ENCODE results near the gene DGKB.
A peak's percentile ranks its signal among the peaks of the same experiment; 100 is the strongest.

The DGKB gene

DNA sequence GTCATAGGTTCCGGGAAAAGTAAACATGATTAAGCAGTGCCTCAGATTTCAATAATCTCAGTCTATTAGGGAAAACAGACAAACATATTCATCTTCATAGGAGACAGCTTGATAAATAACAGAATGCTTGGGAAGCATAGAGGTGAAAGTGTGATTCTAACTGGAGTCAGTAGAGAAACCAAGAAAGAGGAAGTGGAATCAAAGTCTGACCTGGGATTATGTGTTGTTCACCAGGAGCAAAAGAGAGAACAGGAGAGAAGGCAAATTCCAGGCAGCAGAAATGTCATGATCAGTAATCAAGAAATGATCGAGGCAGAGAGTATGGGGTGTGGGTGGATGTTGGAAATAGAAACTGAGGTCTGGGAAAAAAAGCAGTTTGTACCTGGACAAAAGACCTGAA is 43.7 kb downstream of the DGKB start:
- DNase-seq = no peak

DNA sequence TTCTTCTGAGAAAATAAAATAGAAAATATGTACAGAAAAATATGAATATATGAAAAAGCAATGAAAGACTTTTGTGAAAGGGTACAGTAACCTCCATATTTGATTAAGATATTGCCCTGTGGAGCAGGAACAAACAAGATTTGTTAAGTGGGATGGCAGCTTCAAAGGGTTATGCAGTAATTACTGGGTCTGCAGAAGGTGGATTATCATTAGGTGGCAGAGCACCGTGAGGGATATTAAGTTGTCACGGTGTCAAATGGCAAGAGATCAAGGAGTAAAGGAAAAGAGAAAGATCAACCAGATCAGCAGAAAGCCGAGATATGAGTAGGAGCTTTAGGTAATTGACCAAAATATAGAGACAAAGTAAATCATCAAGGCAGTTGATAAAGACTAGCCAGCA is 44.1 kb downstream of the DGKB start:
- no peak for DNase-seq

DNA sequence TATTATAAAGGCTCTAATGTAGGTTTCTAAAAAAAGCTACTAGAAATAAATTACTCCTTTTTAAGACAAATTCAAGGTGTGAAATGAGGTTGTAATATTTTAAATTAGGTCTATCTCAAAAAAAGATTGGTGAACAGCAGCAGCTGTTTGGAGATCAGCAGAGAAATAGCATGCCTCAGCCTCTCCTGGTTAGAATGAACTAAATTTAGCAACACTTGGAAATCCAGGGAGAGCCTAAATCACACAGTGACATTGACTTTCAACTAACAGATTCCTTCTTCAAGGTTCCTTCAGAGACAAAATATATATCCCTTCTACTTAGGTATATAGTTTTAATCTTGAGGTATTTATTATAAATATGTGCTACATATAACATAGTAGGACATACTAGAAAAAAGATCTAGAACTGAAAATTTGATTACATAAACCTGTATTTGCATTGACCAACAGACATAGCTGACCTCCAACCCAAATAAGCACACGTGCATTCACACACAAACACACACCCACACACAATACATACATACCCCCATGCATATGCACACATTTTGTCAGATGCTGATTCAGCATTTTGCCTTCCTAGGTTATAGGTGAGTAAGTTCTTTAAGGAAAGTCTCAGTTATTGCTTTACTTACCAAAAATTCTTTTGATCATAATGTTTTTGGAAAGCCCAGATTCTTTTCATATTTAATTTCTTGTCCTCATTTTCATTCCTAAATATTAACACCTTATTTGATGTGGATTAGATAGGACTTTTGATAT is 47.3 kb downstream of the DGKB start:
- DNase-seq = no peak

DNA sequence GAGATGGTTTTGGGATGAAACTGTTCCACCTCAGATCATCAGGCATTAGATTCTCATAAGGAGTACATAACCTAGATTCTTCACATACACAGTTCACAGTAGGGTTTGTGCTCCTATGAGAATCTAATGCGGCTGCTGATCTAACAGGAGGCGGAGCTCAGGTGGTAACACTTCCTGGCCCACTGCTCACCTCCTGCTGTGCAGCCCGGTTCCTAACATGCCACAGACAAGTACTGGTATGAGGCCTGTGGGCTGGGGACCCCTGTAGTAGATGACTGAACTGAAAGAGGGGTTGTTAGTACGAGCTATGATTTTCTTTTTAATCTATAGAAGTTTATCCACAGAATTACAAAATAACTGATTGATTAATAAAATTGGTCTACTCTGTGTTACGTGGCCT is 48.1 kb downstream of the DGKB start:
- DNase-seq = no peak

DNA sequence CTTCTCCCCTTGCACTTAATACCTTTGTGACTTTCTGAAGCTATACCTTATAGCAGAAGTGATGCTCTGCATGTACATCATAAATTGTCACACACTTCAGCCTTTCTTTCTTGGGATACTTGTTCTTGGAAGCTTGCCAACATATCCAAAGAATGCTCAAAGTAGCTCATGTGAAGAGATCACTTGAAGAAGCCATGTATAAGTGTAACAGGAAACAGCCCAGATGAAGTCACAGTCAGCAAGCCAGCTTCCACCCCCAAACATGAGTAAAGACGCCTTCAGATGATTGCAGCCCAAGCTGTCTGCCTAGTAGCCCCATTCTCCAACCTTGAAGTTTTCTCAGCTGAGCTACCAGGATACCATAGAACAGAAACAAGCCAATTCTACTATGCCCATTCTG is 50.9 kb downstream of the DGKB start:
- no peak for DNase-seq

DNA sequence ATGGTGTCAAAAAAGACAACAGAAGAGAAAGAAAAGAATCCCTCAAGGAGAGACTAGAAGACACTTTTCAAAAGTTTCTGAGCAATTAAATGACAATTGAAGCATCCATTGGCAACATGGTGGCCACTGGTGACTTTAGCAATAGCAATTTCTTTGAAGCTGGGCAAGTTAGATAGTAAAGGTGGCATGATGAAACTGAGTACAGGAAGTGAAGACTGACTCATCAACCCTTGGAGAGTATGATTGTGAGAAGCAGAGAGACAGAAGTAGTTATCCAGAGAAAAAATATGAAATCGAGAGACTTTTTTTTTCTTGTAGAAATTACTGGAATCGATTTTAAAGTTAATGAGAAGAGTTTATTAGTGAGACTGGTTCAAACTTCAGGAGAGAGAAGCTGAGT is 52.5 kb downstream of the DGKB start:
- DNase-seq = peak in 1 of 5 donors; percentile 48

DNA sequence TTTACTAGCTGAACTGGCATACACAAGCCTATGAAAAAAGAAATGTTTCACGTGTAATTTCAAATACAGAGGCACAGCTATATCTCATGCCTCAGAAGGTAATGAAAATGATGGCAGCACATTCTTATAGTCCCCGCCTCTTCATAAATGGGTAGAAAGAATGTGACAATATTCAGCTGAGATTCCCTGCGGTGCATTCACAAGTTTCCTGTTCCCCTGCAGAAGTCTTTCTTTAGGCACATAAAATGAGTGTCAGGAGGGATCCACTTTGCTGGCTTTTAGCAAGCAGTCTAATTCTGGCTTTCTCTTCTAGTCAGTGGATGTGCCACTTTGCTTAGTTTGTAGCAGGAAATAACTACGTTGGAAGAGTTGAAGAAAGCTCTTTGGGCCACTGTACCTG is 56.1 kb downstream of the DGKB start:
- no peak for DNase-seq

DNA sequence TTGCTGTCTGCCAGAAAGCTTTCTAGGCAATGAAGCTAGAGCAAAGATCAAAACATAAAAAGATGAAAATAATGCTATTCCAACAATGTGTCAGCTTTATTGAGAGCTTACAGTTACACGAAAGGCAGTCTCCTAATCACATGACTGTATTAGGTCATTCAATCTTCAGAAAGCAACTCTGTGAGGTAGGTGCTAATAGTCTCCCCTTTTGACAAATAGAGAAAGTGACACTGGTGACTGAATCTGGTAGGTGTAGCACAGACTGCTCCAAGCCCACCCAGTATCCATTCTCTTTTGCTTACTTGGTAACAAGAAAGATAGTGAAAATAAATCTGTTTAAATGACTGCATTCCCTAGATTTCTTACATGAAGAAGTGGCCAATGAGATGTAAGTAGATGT is 58.8 kb downstream of the DGKB start:
- no peak for DNase-seq

DNA sequence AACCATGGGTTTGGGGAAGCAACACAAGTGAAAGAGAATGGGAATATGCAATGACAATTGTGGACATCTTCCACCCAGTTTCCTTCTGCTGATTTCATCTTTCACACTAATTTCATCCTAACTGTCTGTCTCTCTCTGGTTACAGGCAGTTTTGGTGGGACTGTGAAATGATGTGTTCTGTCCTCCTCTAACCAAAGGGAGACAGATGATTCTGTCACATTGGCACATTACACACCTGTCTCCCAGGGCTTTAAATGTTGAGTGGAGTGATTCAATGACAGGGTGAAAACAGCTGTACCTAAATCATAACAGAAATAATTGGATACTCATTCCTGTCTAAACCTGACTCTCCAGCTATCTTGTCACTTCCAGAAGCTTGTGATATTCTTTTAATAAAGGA is 60.0 kb downstream of the DGKB start:
- no peak for DNase-seq

DNA sequence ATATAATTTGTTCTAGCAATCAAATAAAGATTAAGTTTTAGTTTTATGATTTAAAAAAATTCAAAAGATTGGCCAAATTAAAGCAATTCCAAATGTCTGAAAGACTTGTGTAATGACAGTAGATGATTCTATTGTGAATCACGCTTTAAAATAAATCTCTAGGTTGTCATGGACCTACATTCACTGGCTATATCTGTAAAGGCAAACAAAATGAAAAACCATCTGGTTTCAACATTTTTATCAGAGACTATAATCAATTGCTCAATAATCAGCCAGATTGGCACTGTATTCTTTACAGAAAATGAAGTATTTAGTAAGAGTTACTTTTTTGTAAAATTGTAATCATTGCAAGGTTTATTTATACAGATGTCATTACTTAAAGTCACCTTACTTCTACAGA is 60.7 kb downstream of the DGKB start:
- no peak for DNase-seq

DNA sequence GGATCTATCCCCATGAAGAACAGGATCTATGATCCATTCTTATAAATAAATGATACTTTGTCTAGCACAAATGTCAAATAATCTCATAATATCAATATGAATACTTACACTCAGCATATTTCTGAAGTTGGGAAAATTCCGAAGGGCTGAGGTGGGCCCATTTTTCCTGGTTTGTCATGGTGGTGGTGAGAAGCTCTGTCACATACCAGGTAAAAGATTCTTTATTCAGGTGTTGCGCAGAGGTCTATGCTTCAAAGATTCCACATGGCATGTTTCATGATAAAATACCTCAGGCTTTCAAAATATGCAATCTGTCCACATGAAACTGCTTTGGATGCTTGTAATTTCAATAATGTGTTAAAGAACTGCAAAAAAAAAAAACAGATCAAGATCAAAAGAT is 61.5 kb downstream of the DGKB start:
- DNase-seq = no peak

DNA sequence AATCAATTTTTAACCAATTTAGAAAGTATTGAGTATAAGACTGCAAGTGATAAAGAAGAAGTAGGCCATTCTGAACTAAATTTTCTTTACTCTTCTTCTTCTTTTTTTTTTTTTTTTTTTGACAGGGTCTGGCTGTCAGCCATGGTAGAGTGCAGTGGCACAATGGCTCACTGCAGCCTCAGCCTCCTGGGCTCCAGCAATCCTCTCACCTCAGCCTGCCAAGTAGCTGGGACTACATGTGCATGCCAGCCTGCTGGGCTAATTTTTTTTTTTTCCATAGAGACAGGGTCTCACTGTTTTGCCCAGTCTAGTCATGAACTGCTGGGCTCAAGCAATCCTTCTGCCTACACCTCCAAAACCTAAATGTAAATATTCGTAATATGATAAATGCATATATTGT is 63.2 kb downstream of the DGKB start:
- no peak for DNase-seq

DNA sequence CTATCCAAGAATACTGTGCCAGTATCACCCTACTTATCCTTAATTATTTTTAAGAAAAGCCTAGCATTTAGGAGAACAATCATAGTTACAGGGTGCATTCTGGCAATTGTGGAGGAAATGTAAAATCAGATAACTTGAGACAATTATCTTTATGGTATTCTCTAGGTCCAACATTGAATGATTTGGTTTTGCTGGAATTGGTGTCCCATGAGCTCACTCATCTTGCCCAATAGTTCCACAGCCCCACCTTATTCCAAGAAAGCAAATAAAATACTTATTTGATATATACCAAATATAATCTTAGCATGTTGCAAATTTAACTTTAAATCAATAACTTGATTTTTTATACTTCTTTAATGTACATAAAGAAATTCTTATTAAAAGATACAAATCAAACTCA is 65.3 kb downstream of the DGKB start:
- DNase-seq = no peak

DNA sequence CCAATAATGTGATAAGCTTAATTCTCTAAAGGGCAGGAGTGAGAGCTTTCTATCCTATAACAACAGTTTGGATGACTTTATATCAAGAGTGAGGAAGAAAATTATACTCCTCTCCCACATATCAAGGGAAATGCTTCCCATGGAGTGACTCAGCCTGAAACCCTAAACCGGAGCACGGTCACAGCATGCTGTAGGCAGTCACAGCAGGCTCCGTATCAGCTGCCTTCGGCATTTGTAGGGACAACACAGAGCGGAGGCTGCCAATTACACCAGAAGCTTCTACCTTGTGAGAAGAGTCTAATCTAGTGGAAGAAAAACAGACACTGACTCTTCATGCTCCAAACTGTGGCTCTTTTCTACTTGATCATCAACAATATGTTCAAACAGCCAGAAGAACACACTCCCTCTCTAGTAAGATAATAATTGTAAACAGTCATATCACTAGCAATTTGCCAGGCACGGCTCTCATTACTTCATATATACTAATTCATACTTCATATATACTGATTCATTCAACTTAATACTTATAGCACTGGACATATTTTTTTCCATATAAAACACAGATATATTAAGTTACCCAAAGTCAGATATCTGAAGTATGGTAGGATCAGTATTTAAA is 65.9 kb downstream of the DGKB start:
- DNase-seq = no peak

DNA sequence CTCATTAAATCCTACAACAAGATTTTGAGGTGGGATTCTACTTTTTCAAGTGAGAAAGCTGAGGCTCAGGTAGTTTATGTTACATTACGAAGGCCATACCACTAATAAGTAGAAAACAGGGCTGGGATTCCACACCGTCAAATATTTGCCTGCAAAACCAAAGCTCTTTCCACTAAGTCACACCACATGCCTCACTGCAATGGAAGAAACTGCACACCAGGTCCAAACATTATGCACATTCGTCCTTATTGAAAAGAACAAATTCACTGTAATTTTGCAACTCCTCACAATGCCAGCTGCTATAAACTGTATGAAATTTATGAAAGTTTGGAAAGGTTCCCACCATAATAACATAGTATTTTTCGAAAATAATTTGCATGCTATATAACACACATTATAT is 66.5 kb downstream of the DGKB start:
- DNase-seq = no peak

DNA sequence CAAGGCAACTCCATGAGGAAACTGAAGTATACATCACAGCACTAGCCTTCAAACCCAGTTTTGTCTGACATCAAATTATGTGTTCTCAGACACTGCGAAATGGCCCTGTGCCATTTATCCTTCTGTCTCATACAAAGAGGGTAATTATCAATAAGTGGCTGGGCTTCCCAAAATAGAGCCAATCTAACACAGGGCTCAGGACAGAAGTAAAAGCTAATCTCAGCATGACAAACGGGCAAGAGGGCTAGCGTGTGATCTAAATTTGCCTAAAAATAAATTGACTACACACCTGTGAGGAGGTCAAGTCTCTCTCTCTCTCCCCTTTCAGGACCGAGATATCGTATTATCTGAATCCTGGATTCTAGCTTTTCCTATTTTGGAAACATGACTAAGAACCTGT is 67.2 kb downstream of the DGKB start:
- DNase-seq = no peak

DNA sequence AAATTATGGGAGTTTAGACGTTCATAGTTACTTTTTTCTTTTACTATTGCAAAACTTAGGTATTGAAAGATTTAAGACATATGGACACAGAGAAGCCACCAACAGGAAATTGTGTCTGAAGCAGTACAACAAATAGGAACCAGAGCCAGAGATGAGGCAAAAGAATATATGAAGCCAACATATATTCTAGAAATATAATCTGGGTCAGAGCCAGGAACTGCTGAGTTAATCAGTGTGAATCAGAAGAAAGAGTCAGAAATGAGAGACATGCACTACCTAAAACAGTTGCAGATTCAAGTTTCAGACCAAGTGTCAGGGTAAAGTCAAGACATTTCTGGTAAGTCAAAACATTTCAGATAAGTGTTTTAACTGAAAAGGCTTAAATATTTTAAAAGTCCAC is 67.7 kb downstream of the DGKB start:
- DNase-seq = peak in 1 of 5 donors; percentile 8

DNA sequence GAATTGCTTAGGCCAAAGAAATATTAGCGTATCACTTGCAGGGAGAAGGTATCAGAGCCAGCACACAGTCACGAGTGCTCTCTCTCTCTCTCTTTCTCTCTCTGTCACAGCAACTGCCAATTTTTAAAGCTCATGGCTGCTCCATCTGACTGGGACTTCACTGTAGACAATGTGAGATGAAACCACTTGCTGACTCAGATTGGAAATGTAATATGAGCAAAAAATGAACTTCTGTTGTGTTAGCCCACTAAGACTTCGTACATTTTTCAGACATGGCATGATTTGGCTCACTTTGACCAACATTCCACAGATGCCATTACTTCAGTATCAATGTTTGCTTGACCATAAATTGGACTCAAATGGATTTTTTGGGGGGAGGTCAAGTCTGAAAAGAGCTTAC is 68.1 kb downstream of the DGKB start:
- peak in 1 of 5 donors; percentile 38 for DNase-seq

DNA sequence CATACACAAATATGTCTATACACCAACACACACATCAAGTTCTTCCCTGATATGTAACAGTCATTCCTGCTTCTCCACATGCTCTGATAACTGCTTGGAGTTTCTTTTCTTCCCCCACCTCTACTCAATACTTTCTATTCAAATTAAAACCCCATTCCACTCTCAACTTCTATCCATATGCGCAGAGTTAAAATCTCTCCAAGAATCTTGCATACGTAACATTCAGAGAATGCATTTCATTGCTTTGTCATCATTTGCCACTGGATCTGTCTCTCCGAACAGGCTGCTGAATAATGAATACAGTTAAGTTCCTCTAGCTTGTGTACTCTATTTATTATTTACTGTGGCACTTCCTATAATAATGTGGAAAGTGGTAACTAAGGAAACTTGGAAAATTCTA is 68.8 kb downstream of the DGKB start:
- no peak for DNase-seq

DNA sequence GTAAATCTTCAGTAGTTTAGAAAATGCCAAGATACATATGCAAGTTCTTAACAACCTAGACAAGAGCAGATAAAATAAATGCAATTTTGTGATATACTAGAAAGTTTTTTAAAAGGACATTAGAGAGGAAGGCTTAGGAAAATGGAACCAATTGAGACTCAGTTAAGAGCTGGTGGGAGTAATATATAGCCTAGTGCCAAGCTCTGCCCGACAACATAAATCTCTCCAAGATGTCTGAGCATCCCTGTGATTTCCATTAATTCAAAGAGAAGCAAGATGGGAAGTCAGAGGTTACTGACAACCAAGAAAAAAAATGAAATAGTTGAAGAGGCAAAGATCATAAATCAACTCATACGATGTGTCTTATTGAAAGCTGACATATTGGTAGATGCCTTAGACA is 74.5 kb downstream of the DGKB start:
- no peak for DNase-seq

DNA sequence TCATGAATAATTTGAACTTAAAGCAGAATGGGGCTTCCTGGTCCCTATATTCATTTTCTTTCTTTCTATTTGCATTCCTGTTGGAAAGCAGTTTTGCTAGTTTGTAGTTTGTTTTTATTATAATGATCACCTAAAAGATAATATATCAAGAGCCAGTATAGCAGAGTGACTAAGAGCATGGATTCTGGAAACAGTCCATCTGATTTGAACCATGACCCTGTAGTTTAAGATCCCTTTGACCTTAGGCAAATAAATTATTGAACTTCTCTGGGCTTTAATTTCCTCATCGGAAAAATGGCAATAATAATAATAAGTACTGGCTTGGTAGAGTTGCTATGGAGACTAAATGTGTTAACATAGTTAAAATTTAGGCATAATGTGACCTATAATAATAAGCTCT is 76.1 kb downstream of the DGKB start:
- DNase-seq = no peak

DNA sequence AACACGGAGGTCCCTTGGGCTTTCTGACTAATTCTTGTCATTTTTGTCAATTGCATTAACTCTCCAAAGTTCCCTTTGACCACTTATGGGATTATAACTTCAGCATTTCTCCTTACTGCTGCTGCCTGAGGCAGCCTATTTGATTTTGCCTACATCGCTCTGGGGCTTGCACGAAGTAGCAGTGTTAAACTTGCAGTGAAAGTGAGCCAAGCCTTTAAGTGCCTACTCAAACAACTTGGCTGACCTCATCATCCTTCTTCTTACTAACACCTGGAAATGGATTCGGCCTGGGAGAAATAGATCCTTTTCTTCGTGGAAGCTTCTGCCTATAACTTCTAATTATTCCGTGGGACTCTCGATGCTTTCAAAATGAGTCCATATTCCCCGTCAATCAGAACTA is 76.6 kb downstream of the DGKB start:
- DNase-seq = no peak

DNA sequence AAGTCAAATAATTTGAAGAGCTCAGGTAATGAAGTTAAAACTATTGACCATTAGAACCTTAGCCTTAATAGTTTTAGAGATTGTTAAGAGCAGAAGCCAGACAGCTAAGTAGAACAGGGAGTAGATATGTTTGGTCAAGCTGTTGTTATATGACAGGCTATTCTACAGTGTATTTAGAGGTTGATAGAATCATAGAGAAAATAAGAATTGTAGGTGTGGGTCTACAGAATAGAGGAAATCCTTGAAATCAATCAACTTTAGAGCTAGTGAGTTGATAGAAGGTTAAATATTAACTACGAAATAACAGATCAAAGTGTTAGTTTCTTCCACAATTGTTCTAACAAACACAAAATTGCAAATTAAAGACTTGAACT is 80.1 kb downstream of the DGKB start:
- no peak for DNase-seq

DNA sequence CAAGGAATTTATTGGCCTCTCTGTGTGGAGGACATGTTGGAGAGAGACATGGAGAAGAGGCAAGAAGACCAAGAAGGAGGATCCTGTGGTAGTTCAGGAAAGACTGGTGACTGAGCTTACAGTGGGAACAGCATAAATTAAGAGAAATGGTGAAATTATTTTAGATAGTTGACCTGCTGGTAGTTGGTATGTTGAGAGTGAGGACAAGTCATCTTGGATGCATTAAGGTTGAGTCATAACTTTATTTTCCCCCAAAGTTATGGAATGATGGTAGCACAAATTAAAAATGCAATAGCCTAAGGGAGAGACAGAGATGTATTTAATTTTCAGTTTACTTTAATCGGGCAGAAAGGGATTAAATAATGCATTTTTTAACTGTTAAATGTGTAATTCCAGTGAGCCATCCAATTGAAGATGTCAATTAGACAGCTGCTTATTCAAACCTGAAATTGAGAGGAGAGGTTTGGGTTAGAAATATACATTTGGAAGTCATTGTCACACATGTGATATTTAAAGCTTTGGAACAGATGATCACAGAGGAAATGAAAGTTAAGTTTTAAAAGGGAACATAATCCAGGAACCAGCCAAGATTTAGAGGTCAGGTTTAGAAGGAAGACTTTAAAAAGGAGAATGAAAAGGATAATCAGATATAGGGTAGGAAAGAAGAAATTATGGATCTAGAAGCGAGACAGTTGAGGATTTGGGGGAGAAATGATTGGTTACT is 80.6 kb downstream of the DGKB start:
- no peak for DNase-seq
